ENCODE measurements around the gene RSPO4. TPM values are rescaled to one million over a fixed set of nuclear protein-coding genes. Genes with fewer than 3 reads are reported as not detected.
"Not testable (repeated sequence)": the region's sequence is repeated elsewhere in the genome, so short reads cannot be mapped to it uniquely, and the experiment has no call there.

Gene RSPO4
- total RNA-seq, 3 donors from 2014 or later = not detected

GRCh38 chr20:988272-988671 is 13.8 kb downstream of the RSPO4 start:
- no peak for DNase-seq (ENCODE audit: low spot score in 2 of 2)
- no peak for TF ChIP-seq POLR2AphosphoS5 (IDR thresholded peaks at IDR 0.05)
- TF ChIP-seq CTCF (IDR thresholded peaks at IDR 0.05) = no peak
- TF ChIP-seq POLR2A (IDR thresholded peaks at IDR 0.05) = no peak
- Histone ChIP-seq H3K27ac (no peak overlapping the region), H3K9me3 (no peaks in the 10 kb centered on the region), H3K4me1 (no peaks in the 10 kb centered on the region), H3K36me3 (no peaks in the 10 kb centered on the region), H3K4me3 (no peak overlapping the region), H3K27me3 (peaks cover 0 to 32% of the 10 kb centered on the region in 2 donors)
- intact Hi-C loops (cut with DNase I; ENCODE audit: low total_unique reads) = no loop called here

GRCh38 chr20:987677-988076 is 14.4 kb downstream of the RSPO4 start:
- Histone ChIP-seq H3K4me1 (no peaks in the 10 kb centered on the region), H3K36me3 (no peaks in the 10 kb centered on the region), H3K4me3 (no peak overlapping the region), H3K9me3 (no peaks in the 10 kb centered on the region), H3K27me3 (peaks cover 0 to 30% of the 10 kb centered on the region in 2 donors), H3K27ac (no peak overlapping the region)
- TF ChIP-seq POLR2AphosphoS5 (IDR thresholded peaks at IDR 0.05) (no peak), POLR2A (IDR thresholded peaks at IDR 0.05) (no peak), CTCF (IDR thresholded peaks at IDR 0.05) (no peak)
- intact Hi-C loops (cut with DNase I; ENCODE audit: low total_unique reads) = no loop called here
- no peak for DNase-seq (ENCODE audit: low spot score in 2 of 2)

- H3K4me3 ChIP-seq = no peak overlapping the region
- no peaks in the 10 kb centered on the region for H3K9me3 ChIP-seq
- H3K36me3 ChIP-seq = no peaks in the 10 kb centered on the region
- H3K27me3 ChIP-seq = peaks cover 0 to 27% of the 10 kb centered on the region in 2 donors
- no peaks in the 10 kb centered on the region for H3K4me1 ChIP-seq
- DNase-seq (ENCODE audit: low spot score in 2 of 2) = no peak
- H3K27ac ChIP-seq = no peak overlapping the region
- intact Hi-C loops (cut with DNase I; ENCODE audit: low total_unique reads) = no loop called here
- TF ChIP-seq POLR2AphosphoS5 (IDR thresholded peaks at IDR 0.05) = no peak
- no peak for TF ChIP-seq CTCF (IDR thresholded peaks at IDR 0.05)
- TF ChIP-seq POLR2A (IDR thresholded peaks at IDR 0.05) = no peak
These were observed 15.3 kb downstream of the RSPO4 start for GRCh38 chr20:986733-987355.

GRCh38 chr20:984994-985393 is 17.1 kb downstream of the RSPO4 start:
- intact Hi-C loops (cut with DNase I; ENCODE audit: low total_unique reads); H3K4me3 ChIP-seq; H3K36me3 ChIP-seq; H3K4me1 ChIP-seq; H3K27ac ChIP-seq; DNase-seq (ENCODE audit: low spot score in 2 of 2); H3K9me3 ChIP-seq: not testable (repeated sequence)
- H3K27me3 ChIP-seq = peaks cover 0 to 24% of the 10 kb centered on the region in 2 donors

GRCh38 chr20:982754-983153 is 19.4 kb downstream of the RSPO4 start:
- no peak overlapping the region for H3K4me3 ChIP-seq
- no peak overlapping the region for H3K27ac ChIP-seq
- H3K9me3 ChIP-seq = no peaks in the 10 kb centered on the region
- no peaks in the 10 kb centered on the region for H3K4me1 ChIP-seq
- intact Hi-C loops (cut with DNase I; ENCODE audit: low total_unique reads) = no loop called here
- DNase-seq (ENCODE audit: low spot score in 2 of 2) = no peak
- H3K27me3 ChIP-seq = peaks cover 0 to 10% of the 10 kb centered on the region in 2 donors
- no peaks in the 10 kb centered on the region for H3K36me3 ChIP-seq
- TF ChIP-seq POLR2AphosphoS5 (IDR thresholded peaks at IDR 0.05) = no peak
- no peak for TF ChIP-seq POLR2A (IDR thresholded peaks at IDR 0.05)
- TF ChIP-seq CTCF (IDR thresholded peaks at IDR 0.05) = no peak

- Histone ChIP-seq H3K27ac (no peak overlapping the region), H3K4me1 (no peaks in the 10 kb centered on the region), H3K27me3 (peaks cover 0 to 3% of the 10 kb centered on the region in 2 donors), H3K4me3 (no peak overlapping the region), H3K9me3 (no peaks in the 10 kb centered on the region), H3K36me3 (no peaks in the 10 kb centered on the region)
- no peak for DNase-seq (ENCODE audit: low spot score in 2 of 2)
- TF ChIP-seq POLR2AphosphoS5 (IDR thresholded peaks at IDR 0.05) (no peak), CTCF (IDR thresholded peaks at IDR 0.05) (no peak), POLR2A (IDR thresholded peaks at IDR 0.05) (no peak)
- intact Hi-C loops (cut with DNase I; ENCODE audit: low total_unique reads) = no loop called here
These were observed 25.1 kb downstream of the RSPO4 start for GRCh38 chr20:977021-977420.
